ENCODE measurements around the gene SH2D5.
"Not testable (repeated sequence)": the region's sequence is repeated elsewhere in the genome, so short reads cannot be mapped to it uniquely, and the experiment has no call there.

Gene SH2D5

GRCh38 chr1:20683614-20684013 is 48.9 kb downstream of the SH2D5 start:
- H3K4me3 ChIP-seq (ENCODE audit: low read length): no peak overlapping the region
- H3K9me3 ChIP-seq (ENCODE audit: control insufficient read depth, low read depth, low read length): no peaks in the 10 kb centered on the region
- H3K27me3 ChIP-seq (ENCODE audit: control insufficient read depth, insufficient read depth, low read length): no peaks in the 10 kb centered on the region
- no peak overlapping the region for H3K27ac ChIP-seq (ENCODE audit: low read length)
- no peaks in the 10 kb centered on the region for H3K4me1 ChIP-seq (ENCODE audit: control insufficient read depth, low read depth, low read length)
- no peaks in the 10 kb centered on the region for H3K36me3 ChIP-seq (ENCODE audit: control insufficient read depth, low read depth, low read length)
- no peak overlapping the region for H3K9ac ChIP-seq (ENCODE audit: low read length)

GRCh38 chr1:20682571-20683236 is 49.8 kb downstream of the SH2D5 start:
- no peaks in the 10 kb centered on the region for H3K9me3 ChIP-seq (ENCODE audit: control insufficient read depth, low read depth, low read length)

GRCh38 chr1:20681999-20682398 is 50.5 kb downstream of the SH2D5 start:
- no peaks in the 10 kb centered on the region for H3K27me3 ChIP-seq (ENCODE audit: control insufficient read depth, insufficient read depth, low read length)
- H3K36me3 ChIP-seq (ENCODE audit: control insufficient read depth, low read depth, low read length): no peaks in the 10 kb centered on the region
- no peaks in the 10 kb centered on the region for H3K9me3 ChIP-seq (ENCODE audit: control insufficient read depth, low read depth, low read length)
- no peaks in the 10 kb centered on the region for H3K4me1 ChIP-seq (ENCODE audit: control insufficient read depth, low read depth, low read length)
- H3K4me3 ChIP-seq (ENCODE audit: low read length): no peak overlapping the region
- no peak overlapping the region for H3K9ac ChIP-seq (ENCODE audit: low read length)
- H3K27ac ChIP-seq (ENCODE audit: low read length): no peak overlapping the region

More at GRCh38 chr1:20682571-20683236, 49.8 kb downstream of the SH2D5 start:
- Histone ChIP-seq H3K9ac (ENCODE audit: low read length) (no peak overlapping the region), H3K4me1 (ENCODE audit: control insufficient read depth, low read depth, low read length) (no peaks in the 10 kb centered on the region), H3K27ac (ENCODE audit: low read length) (no peak overlapping the region), H3K4me3 (ENCODE audit: low read length) (no peak overlapping the region), H3K27me3 (ENCODE audit: control insufficient read depth, insufficient read depth, low read length) (no peaks in the 10 kb centered on the region), H3K36me3 (ENCODE audit: control insufficient read depth, low read depth, low read length) (no peaks in the 10 kb centered on the region)

- no peaks in the 10 kb centered on the region for H3K4me1 ChIP-seq (ENCODE audit: control insufficient read depth, low read depth, low read length)
- H3K36me3 ChIP-seq (ENCODE audit: control insufficient read depth, low read depth, low read length): no peaks in the 10 kb centered on the region
- H3K9me3 ChIP-seq (ENCODE audit: control insufficient read depth, low read depth, low read length): no peaks in the 10 kb centered on the region
- no peak overlapping the region for H3K27ac ChIP-seq (ENCODE audit: low read length)
- no peaks in the 10 kb centered on the region for H3K27me3 ChIP-seq (ENCODE audit: control insufficient read depth, insufficient read depth, low read length)
- no peak overlapping the region for H3K4me3 ChIP-seq (ENCODE audit: low read length)
- H3K9ac ChIP-seq (ENCODE audit: low read length): no peak overlapping the region
These were observed 52.2 kb downstream of the SH2D5 start for GRCh38 chr1:20680269-20680668.

GRCh38 chr1:20678599-20678998 is 53.9 kb downstream of the SH2D5 start:
- Histone ChIP-seq H3K9me3 (ENCODE audit: control insufficient read depth, low read depth, low read length) (no peaks in the 10 kb centered on the region), H3K4me1 (ENCODE audit: control insufficient read depth, low read depth, low read length) (no peaks in the 10 kb centered on the region), H3K4me3 (ENCODE audit: low read length) (no peak overlapping the region), H3K36me3 (ENCODE audit: control insufficient read depth, low read depth, low read length) (no peaks in the 10 kb centered on the region), H3K27ac (ENCODE audit: low read length) (no peak overlapping the region), H3K27me3 (ENCODE audit: control insufficient read depth, insufficient read depth, low read length) (no peaks in the 10 kb centered on the region), H3K9ac (ENCODE audit: low read length) (no peak overlapping the region)

GRCh38 chr1:20673626-20674025 is 58.9 kb downstream of the SH2D5 start:
- H3K9me3 ChIP-seq (ENCODE audit: control insufficient read depth, low read depth, low read length); H3K9ac ChIP-seq (ENCODE audit: low read length); H3K27me3 ChIP-seq (ENCODE audit: control insufficient read depth, insufficient read depth, low read length); H3K4me1 ChIP-seq (ENCODE audit: control insufficient read depth, low read depth, low read length); H3K27ac ChIP-seq (ENCODE audit: low read length); H3K4me3 ChIP-seq (ENCODE audit: low read length); H3K36me3 ChIP-seq (ENCODE audit: control insufficient read depth, low read depth, low read length): not testable (repeated sequence)

GRCh38 chr1:20672265-20672632 is 60.3 kb downstream of the SH2D5 start:
- Histone ChIP-seq H3K27ac (ENCODE audit: low read length) (no peak overlapping the region), H3K36me3 (ENCODE audit: control insufficient read depth, low read depth, low read length) (no peaks in the 10 kb centered on the region), H3K9me3 (ENCODE audit: control insufficient read depth, low read depth, low read length) (no peaks in the 10 kb centered on the region), H3K9ac (ENCODE audit: low read length) (no peak overlapping the region), H3K27me3 (ENCODE audit: control insufficient read depth, insufficient read depth, low read length) (no peaks in the 10 kb centered on the region), H3K4me1 (ENCODE audit: control insufficient read depth, low read depth, low read length) (no peaks in the 10 kb centered on the region), H3K4me3 (ENCODE audit: low read length) (no peak overlapping the region)

GRCh38 chr1:20670936-20671335 is 61.6 kb downstream of the SH2D5 start:
- no peaks in the 10 kb centered on the region for H3K4me1 ChIP-seq (ENCODE audit: control insufficient read depth, low read depth, low read length)
- H3K27me3 ChIP-seq (ENCODE audit: control insufficient read depth, insufficient read depth, low read length): no peaks in the 10 kb centered on the region
- no peaks in the 10 kb centered on the region for H3K36me3 ChIP-seq (ENCODE audit: control insufficient read depth, low read depth, low read length)
- no peak overlapping the region for H3K9ac ChIP-seq (ENCODE audit: low read length)
- H3K9me3 ChIP-seq (ENCODE audit: control insufficient read depth, low read depth, low read length): no peaks in the 10 kb centered on the region
- no peak overlapping the region for H3K27ac ChIP-seq (ENCODE audit: low read length)
- H3K4me3 ChIP-seq (ENCODE audit: low read length): no peak overlapping the region

Measured in iPS-18a (cell line).